PC-3 (cell line): Measurements from ENCODE around the gene UGT1A4. TPM values are rescaled to one million over a fixed set of nuclear protein-coding genes. Genes with fewer than 3 reads are reported as not detected.

Experiments
- ATAC-seq: fragments of 200-7000 bp; cut with Tn5 transposase; 2 replicates; pipeline ENCODE4 v1.9.1; 2020; ENCODE audit warnings: mild to moderate bottlenecking, moderate library complexity
- BruUV-seq: library from RNA; stranded (reverse); fragments of 400-500 nt; replicated peaks from 2 replicates; lab custom pipeline; 2021; lab: Mats Ljungman, UMichigan
- CTCF ChIA-PET: fragments of 300-600 bp; sonication (Branson Sonifier 250); formaldehyde crosslinking; loops from one replicate; lab custom pipeline; 2022; ENCODE audit warnings: antibody characterized with exemption; lab: Charles Lee
- POLR2A ChIA-PET: fragments of 300-600 bp; sonication (Branson Sonifier 250); formaldehyde crosslinking; loops from one replicate; lab custom pipeline; 2022; ENCODE audit warnings: antibody characterized with exemption; ENCODE audit not compliant: unreplicated experiment; lab: Charles Lee
- DNase-seq: peaks from one replicate; pipeline ENCODE4 v3.0.0-alpha.2; 2015
- H2AFZ ChIP-seq: fragments of 300-600 bp; sonication (generic); 2 replicates; pipeline ENCODE4 v1.6.0; 2016; ENCODE audit warnings: antibody characterized with exemption, low read length
- H3F3A ChIP-seq: fragments of 300-600 bp; sonication (generic); one replicate; pipeline ENCODE4 v1.6.0; 2017; ENCODE audit warnings: antibody characterized with exemption, low read length, control low read depth, mild to moderate bottlenecking; ENCODE audit not compliant: unreplicated experiment
- H3K27ac ChIP-seq: fragments of 300-600 bp; sonication (generic); 2 replicates; pipeline ENCODE4 v1.5.1; 2016; ENCODE audit warnings: mild to moderate bottlenecking, low read length
- H3K27me3 ChIP-seq: fragments of 300-600 bp; sonication (generic); 2 replicates; pipeline ENCODE4 v1.6.1; 2016; ENCODE audit warnings: low read length, mixed read lengths
- H3K36me3 ChIP-seq: fragments of 300-600 bp; sonication (generic); 2 replicates; pipeline ENCODE4 v1.6.1; 2016; ENCODE audit warnings: low read depth, mixed run types, low read length, mixed read lengths
- H3K4me1 ChIP-seq: fragments of 300-600 bp; sonication (generic); 2 replicates; pipeline ENCODE4 v1.5.1; 2016; ENCODE audit warnings: low read length; ENCODE audit not compliant: insufficient read depth
- H3K4me2 ChIP-seq: fragments of 300-600 bp; sonication (generic); 2 replicates; pipeline ENCODE4 v1.6.0; 2016; ENCODE audit warnings: low read length
- H3K4me3 ChIP-seq: fragments of 300-600 bp; sonication (generic); 2 replicates; pipeline ENCODE4 v1.5.1; 2016; ENCODE audit warnings: mild to moderate bottlenecking, low read length, mixed read lengths
- H3K79me2 ChIP-seq: fragments of 300-600 bp; sonication (generic); 2 replicates; pipeline ENCODE4 v1.6.1; 2017; ENCODE audit warnings: low read length, mixed read lengths
- H3K9ac ChIP-seq: fragments of 300-600 bp; sonication (generic); 2 replicates; pipeline ENCODE4 v1.6.0; 2016; ENCODE audit warnings: mild to moderate bottlenecking, low read length
- H3K9me2 ChIP-seq: fragments of 300-600 bp; sonication (generic); replicated peaks from 2 replicates; pipeline ENCODE4 v1.6.1; 2016; ENCODE audit warnings: mixed run types, low read length, mixed read lengths
- H3K9me3 ChIP-seq: fragments of 300-600 bp; sonication (generic); 2 replicates; pipeline ENCODE4 v1.6.1; 2016; ENCODE audit warnings: low read length, mixed read lengths
- H4K20me1 ChIP-seq: fragments of 300-600 bp; sonication (generic); 2 replicates; pipeline ENCODE4 v1.6.1; 2016; ENCODE audit warnings: low read length, mixed read lengths
- EZH2 ChIP-seq: fragments of 300-600 bp; sonication (generic); IDR thresholded peaks from one replicate; pipeline ENCODE4 v1.6.1; 2017; ENCODE audit warnings: antibody characterized with exemption, mild to moderate bottlenecking, low read length; ENCODE audit not compliant: unreplicated experiment
- EZH2phosphoT487 ChIP-seq: fragments of 300-600 bp; sonication (generic); IDR thresholded peaks from 2 replicates; pipeline ENCODE4 v1.6.1; 2018; ENCODE audit warnings: mild to moderate bottlenecking, antibody characterized with exemption, low read length, borderline replicate concordance
- intact Hi-C: fragments of 100-400 bp; cut with micrococcal nuclease; formaldehyde crosslinking; loops from 2 replicates; pipeline ENCODE4 v1.9.0; 2023
- total RNA-seq: library from RNA; depleted of rRNA; stranded (reverse); fragments of >200 nt; gene quantifications from 2 replicates; pipeline ENCODE4 v1.2.3, GENCODE V29; 2014
- TF ChIP-seq, protein P1 (sequence below): fragments of 300-600 bp; sonication (generic); conservative IDR thresholded peaks from 2 replicates; pipeline ENCODE4 v1.5.1; 2017; ENCODE audit warnings: antibody characterized with exemption, low read depth, mild to moderate bottlenecking, low read length

UGT1A4 gene
- total RNA-seq, 1 experiment from 2014 or later, result not detected

DNA sequence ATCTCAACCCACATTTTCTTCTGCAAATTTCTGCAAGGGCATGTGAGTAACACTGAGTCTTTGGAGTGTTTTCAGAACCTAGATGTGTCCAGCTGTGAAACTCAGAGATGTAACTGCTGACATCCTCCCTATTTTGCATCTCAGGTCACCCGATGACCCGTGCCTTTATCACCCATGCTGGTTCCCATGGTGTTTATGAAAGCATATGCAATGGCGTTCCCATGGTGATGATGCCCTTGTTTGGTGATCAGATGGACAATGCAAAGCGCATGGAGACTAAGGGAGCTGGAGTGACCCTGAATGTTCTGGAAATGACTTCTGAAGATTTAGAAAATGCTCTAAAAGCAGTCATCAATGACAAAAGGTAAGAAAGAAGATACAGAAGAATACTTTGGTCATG lies 49.5 kb downstream of the UGT1A4 start:
- H2AFZ ChIP-seq, result no peak overlapping the region
- 0 out of 2 replicates have a peak, but pooled peaks cover 4% of the 10 kb centered on the region for H3K9me2 ChIP-seq
- POLR2A ChIA-PET, result no interaction called here
- CTCF ChIA-PET, result no interaction called here
- H3K4me2 ChIP-seq, result no peak overlapping the region
- H3K36me3 ChIP-seq, result no peaks in the 10 kb centered on the region
- H3K27ac ChIP-seq, result no peak overlapping the region
- H3K4me1 ChIP-seq, result peaks cover 19% of the 10 kb centered on the region
- no peaks in the 10 kb centered on the region for H3F3A ChIP-seq
- H3K79me2 ChIP-seq, result no peaks in the 10 kb centered on the region
- H3K9me3 ChIP-seq, result no peaks in the 10 kb centered on the region
- no peak for DNase-seq
- H3K27me3 ChIP-seq, result no peaks in the 10 kb centered on the region
- no peak overlapping the region for H3K9ac ChIP-seq
- ATAC-seq, result no peak
- TF ChIP-seq, protein P1, sequence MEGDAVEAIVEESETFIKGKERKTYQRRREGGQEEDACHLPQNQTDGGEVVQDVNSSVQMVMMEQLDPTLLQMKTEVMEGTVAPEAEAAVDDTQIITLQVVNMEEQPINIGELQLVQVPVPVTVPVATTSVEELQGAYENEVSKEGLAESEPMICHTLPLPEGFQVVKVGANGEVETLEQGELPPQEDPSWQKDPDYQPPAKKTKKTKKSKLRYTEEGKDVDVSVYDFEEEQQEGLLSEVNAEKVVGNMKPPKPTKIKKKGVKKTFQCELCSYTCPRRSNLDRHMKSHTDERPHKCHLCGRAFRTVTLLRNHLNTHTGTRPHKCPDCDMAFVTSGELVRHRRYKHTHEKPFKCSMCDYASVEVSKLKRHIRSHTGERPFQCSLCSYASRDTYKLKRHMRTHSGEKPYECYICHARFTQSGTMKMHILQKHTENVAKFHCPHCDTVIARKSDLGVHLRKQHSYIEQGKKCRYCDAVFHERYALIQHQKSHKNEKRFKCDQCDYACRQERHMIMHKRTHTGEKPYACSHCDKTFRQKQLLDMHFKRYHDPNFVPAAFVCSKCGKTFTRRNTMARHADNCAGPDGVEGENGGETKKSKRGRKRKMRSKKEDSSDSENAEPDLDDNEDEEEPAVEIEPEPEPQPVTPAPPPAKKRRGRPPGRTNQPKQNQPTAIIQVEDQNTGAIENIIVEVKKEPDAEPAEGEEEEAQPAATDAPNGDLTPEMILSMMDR, result no peak
- no peak for TF ChIP-seq EZH2
- no peak for TF ChIP-seq EZH2phosphoT487
- no TSS peak for BruUV-seq
- no peaks in the 10 kb centered on the region for H4K20me1 ChIP-seq
- intact Hi-C loops, result no loop called here
- H3K4me3 ChIP-seq, result no peak overlapping the region

DNA sequence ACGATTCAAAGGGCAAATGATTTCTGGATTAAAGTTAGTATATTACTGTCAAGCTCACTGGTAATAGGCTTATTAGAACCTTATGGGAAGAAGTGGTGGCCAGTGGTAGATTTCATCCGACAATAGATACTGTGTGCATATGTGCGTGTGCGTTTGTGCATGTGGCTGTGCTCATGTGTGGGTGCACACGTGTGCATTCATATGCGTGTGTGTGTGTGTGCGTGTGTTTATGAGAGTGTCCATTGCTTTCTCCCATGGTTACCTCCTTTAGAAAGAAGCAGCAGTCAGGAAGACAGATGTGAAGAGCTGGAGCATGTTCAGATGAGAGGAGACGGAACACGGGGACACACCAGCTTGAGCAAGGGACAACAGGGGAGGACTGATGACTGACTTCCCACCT lies 50.7 kb downstream of the UGT1A4 start:
- H4K20me1 ChIP-seq, result no peaks in the 10 kb centered on the region
- no peaks in the 10 kb centered on the region for H3K27me3 ChIP-seq
- intact Hi-C loops, result no loop called here
- no peaks in the 10 kb centered on the region for H3K9me3 ChIP-seq
- DNase-seq, result no peak
- H3K9me2 ChIP-seq, result no peaks in the 10 kb centered on the region
- H3K27ac ChIP-seq, result no peak overlapping the region
- peaks cover 8% of the 10 kb centered on the region for H3K4me1 ChIP-seq
- no peaks in the 10 kb centered on the region for H3K36me3 ChIP-seq
- H3K4me3 ChIP-seq, result no peak overlapping the region
- POLR2A ChIA-PET, result no interaction called here
- no peak overlapping the region for H3K9ac ChIP-seq
- no peak for ATAC-seq
- CTCF ChIA-PET, result no interaction called here
- H3K4me2 ChIP-seq, result no peak overlapping the region
- no peaks in the 10 kb centered on the region for H3F3A ChIP-seq
- H3K79me2 ChIP-seq, result no peaks in the 10 kb centered on the region
- no peak overlapping the region for H2AFZ ChIP-seq
- BruUV-seq, result no TSS peak
- no peak for TF ChIP-seq EZH2phosphoT487
- TF ChIP-seq, protein P1, result no peak

DNA sequence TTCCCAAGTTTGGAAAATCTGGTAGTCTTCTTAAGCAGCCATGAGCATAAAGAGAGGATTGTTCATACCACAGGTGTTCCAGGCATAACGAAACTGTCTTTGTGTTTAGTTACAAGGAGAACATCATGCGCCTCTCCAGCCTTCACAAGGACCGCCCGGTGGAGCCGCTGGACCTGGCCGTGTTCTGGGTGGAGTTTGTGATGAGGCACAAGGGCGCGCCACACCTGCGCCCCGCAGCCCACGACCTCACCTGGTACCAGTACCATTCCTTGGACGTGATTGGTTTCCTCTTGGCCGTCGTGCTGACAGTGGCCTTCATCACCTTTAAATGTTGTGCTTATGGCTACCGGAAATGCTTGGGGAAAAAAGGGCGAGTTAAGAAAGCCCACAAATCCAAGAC lies 53.6 kb downstream of the UGT1A4 start:
- H3F3A ChIP-seq, result no peaks in the 10 kb centered on the region
- H3K27ac ChIP-seq, result no peak overlapping the region
- no peaks in the 10 kb centered on the region for H3K36me3 ChIP-seq
- H4K20me1 ChIP-seq, result no peaks in the 10 kb centered on the region
- H3K4me1 ChIP-seq, result no peaks in the 10 kb centered on the region
- H3K9ac ChIP-seq, result no peak overlapping the region
- no peak overlapping the region for H2AFZ ChIP-seq
- no peak overlapping the region for H3K4me3 ChIP-seq
- H3K4me2 ChIP-seq, result no peak overlapping the region
- H3K79me2 ChIP-seq, result no peaks in the 10 kb centered on the region
- H3K9me3 ChIP-seq, result no peaks in the 10 kb centered on the region
- DNase-seq, result no peak
- ChIA-PET POLR2A (no interaction called here), CTCF (no interaction called here)
- no peaks in the 10 kb centered on the region for H3K9me2 ChIP-seq
- H3K27me3 ChIP-seq, result no peaks in the 10 kb centered on the region
- intact Hi-C loops, result no loop called here
- TF ChIP-seq, protein P1, result no peak
- no peak for TF ChIP-seq EZH2phosphoT487
- TF ChIP-seq EZH2, result no peak
- no peak for ATAC-seq
- BruUV-seq, result no TSS peak
